B cell (primary cell): ENCODE results near the gene LY9. TPM values are rescaled to one million over a fixed set of nuclear protein-coding genes. Genes with fewer than 3 reads are reported as not detected.

ENCODE experiments used
- ATAC-seq: fragments of 200-7000 bp; cut with Tn5 transposase; one replicate; pipeline ENCODE4 v1.10.0; 2021; ENCODE audit warnings: low read depth, mild to moderate bottlenecking, moderate number of reproducible peaks, moderate library complexity
- CTCF ChIA-PET: fragments of 350-600 bp; sonication (Branson Sonifier 250); formaldehyde crosslinking; loops from one replicate; lab custom pipeline; 2021; ENCODE audit warnings: antibody characterized with exemption, inconsistent platforms; lab: Charles Lee
- POLR2A ChIA-PET: fragments of 350-600 bp; sonication (Branson Sonifier 250); formaldehyde crosslinking; loops from one replicate; lab custom pipeline; 2021; ENCODE audit warnings: antibody characterized with exemption; lab: Charles Lee
- DNase-seq: peaks from one replicate; pipeline ENCODE4 v3.0.0; 2013
- H2AFZ ChIP-seq: 2 replicates; pipeline ENCODE4 v1.6.1; 2012; ENCODE audit warnings: mild to moderate bottlenecking, low read depth, low read length; ENCODE audit not compliant: insufficient read depth, poor library complexity, severe bottlenecking
- H3K27ac ChIP-seq, 2 donors: 1 replicate in 1 of 2; 2 replicates in 1 of 2; pipeline ENCODE4 v1.5.1; 2012 to 2013; ENCODE audit warnings: low read length in 2 of 2, mild to moderate bottlenecking in 2 of 2, moderate library complexity in 1 of 2
- H3K27me3 ChIP-seq, 4 experiments: fragments of 200-600 bp in 1 of 4; sonication (generic) in 1 of 4; replicated peaks in 1 of 4; 1 replicate in 2 of 4; 2 replicates in 2 of 4; pipeline versions ENCODE4 v1.6.1 to v1.7.0; 2013 to 2016; ENCODE audit warnings: low read length in 3 of 4, mild to moderate bottlenecking in 2 of 4, mixed read lengths in 1 of 4, moderate library complexity in 1 of 4; ENCODE audit not compliant: insufficient read depth in 4 of 4, control insufficient read depth in 3 of 4; ENCODE audit errors: control extremely low read depth in 1 of 4
- H3K36me3 ChIP-seq, 2 experiments: replicated peaks in 1 of 2; 1 replicate in 1 of 2; 2 replicates in 1 of 2; pipeline versions ENCODE4 v1.6.1 to v1.7.1; 2013; ENCODE audit warnings: low read length in 1 of 2; ENCODE audit not compliant: insufficient read depth in 2 of 2, control insufficient read depth in 1 of 2; ENCODE audit errors: control extremely low read depth in 1 of 2, extremely low read depth in 1 of 2
- H3K4me1 ChIP-seq, 2 donors: fragments of 200-600 bp in 1 of 2; sonication (generic) in 1 of 2; 1 replicate in 1 of 2; 2 replicates in 1 of 2; pipeline versions ENCODE4 v1.5.1 to v1.6.1; 2013 to 2017; ENCODE audit warnings: low read length in 2 of 2; ENCODE audit not compliant: control insufficient read depth in 2 of 2, insufficient read depth in 2 of 2
- H3K4me2 ChIP-seq: replicated peaks from 2 replicates; pipeline ENCODE3; 2012; ENCODE audit warnings: mild to moderate bottlenecking, low read depth, low read length; ENCODE audit not compliant: poor library complexity, severe bottlenecking
- H3K4me3 ChIP-seq, 5 experiments: fragments of 200-600 bp in 1 of 5; sonication (generic) in 1 of 5; 1 replicate in 3 of 5; 2 replicates in 2 of 5; pipeline versions ENCODE4 v1.5.1 to v1.7.0; 2011 to 2016; ENCODE audit warnings: low read length in 4 of 5, mild to moderate bottlenecking in 4 of 5, low read depth in 2 of 5, control low read depth in 1 of 5, moderate library complexity in 1 of 5; ENCODE audit not compliant: insufficient read depth in 1 of 5; ENCODE audit errors: control extremely low read depth in 1 of 5, extremely low read depth in 1 of 5
- H3K79me2 ChIP-seq: fragments of 200-600 bp; sonication (generic); one replicate; pipeline ENCODE4 v1.6.0; 2016; ENCODE audit warnings: low read length; ENCODE audit not compliant: control insufficient read depth, insufficient read depth
- H3K9ac ChIP-seq: fragments of 200-600 bp; sonication (generic); 2 replicates; pipeline ENCODE4 v1.6.1; 2017; ENCODE audit warnings: mild to moderate bottlenecking, low read length, moderate library complexity
- H3K9me3 ChIP-seq, 3 donors: one replicate each; pipeline versions ENCODE4 v1.6.1 to v1.7.1; 2013; ENCODE audit warnings: low read length in 2 of 3; ENCODE audit not compliant: control insufficient read depth in 2 of 3, insufficient read depth in 1 of 3; ENCODE audit errors: control extremely low read depth in 1 of 3
- H4K20me1 ChIP-seq: 2 replicates; pipeline ENCODE4 v1.6.0; 2012; ENCODE audit warnings: mild to moderate bottlenecking, low read length; ENCODE audit not compliant: insufficient read depth, control insufficient read depth, poor library complexity, severe bottlenecking
- H3K27ac Mint-ChIP-seq: one replicate; pipeline ENCODE4 v1.8.0; 2021; ENCODE audit warnings: mixed read lengths
- H3K27me3 Mint-ChIP-seq: one replicate; pipeline ENCODE4 v1.8.0; 2021; ENCODE audit warnings: mixed read lengths
- H3K4me1 Mint-ChIP-seq: one replicate; pipeline ENCODE4 v1.8.0; 2021; ENCODE audit warnings: mixed read lengths
- H3K4me3 Mint-ChIP-seq: one replicate; pipeline ENCODE4 v1.8.0; 2021; ENCODE audit warnings: mixed read lengths
- H3K9me3 Mint-ChIP-seq: one replicate; pipeline ENCODE4 v1.8.0; 2022; ENCODE audit warnings: mixed read lengths; ENCODE audit not compliant: insufficient read depth
- CTCF ChIP-seq: fragments of 200-600 bp; IDR thresholded peaks from one replicate; pipeline ENCODE4 v1.8.0; 2022; ENCODE audit warnings: antibody characterized with exemption, mild to moderate bottlenecking
- EZH2 ChIP-seq: IDR thresholded peaks from 2 replicates; pipeline ENCODE4 v1.6.1; 2012; ENCODE audit warnings: borderline replicate concordance, low read depth, mild to moderate bottlenecking, moderate library complexity, low read length; ENCODE audit not compliant: insufficient read depth, poor library complexity, severe bottlenecking
- WGBS: methylation state at CpG from one replicate; pipeline ENCODE4 v1.1.5; 2013; ENCODE audit warnings: missing lambda C conversion rate; ENCODE audit not compliant: insufficient coverage; 5-methylcytosine and 5-hydroxymethylcytosine counted together
- intact Hi-C: fragments of 100-400 bp; cut with micrococcal nuclease; formaldehyde crosslinking; loops from one replicate; pipeline ENCODE4 v1.10.0; 2022
- polyA plus RNA-seq: library from polyadenylated mRNA; depleted of rRNA; stranded (reverse); fragments of >200 nt; gene quantifications from 2 replicates; pipeline ENCODE4 v1.2.3, GENCODE V29; 2012
- total RNA-seq, 2 donors: library from RNA; stranded (reverse); fragments of 120-200 nt in 1 of 2; gene quantifications; 1 replicate in 1 of 2; 2 replicates in 1 of 2; pipeline versions ENCODE4 v1.2.3 to v1.2.4, GENCODE V29; 2013 to 2022

Gene LY9
- total and polyA plus RNA-seq, 2 donors (not counting 1 experiment from before 2014, with no cell fraction given), result 252 to 365 TPM

GRCh38 chr1:160778976-160779375, 17.0 kb upstream of the LY9 start:
- 83% methylated on average over 4 of the region's 6 CpGs for WGBS
- Histone ChIP-seq H3K27ac (no peak overlapping the region), H4K20me1 (no peaks in the 10 kb centered on the region), H3K9ac (no peak overlapping the region), H2AFZ (no peak overlapping the region), H3K9me3 (no peaks in the 10 kb centered on the region), H3K4me1 (peaks cover 50 to 64% of the 10 kb centered on the region in 2 donors), H3K4me3 (no peak overlapping the region), H3K27me3 (no peaks in the 10 kb centered on the region), H3K79me2 (peaks cover 46% of the 10 kb centered on the region), H3K36me3 (no peaks in the 10 kb centered on the region), H3K4me2 (no peak overlapping the region)
- ChIA-PET POLR2A (no interaction called here), CTCF (interaction anchor here (0.7 to 11.2 kb wide), 12 partner anchors 10 to 174 kb away, joined by 3 to 150 read pairs (median 26); partner anchors contain the start of genes ITLN2 and LY9)
- Mint-ChIP-seq H3K9me3 (no peaks in the 10 kb centered on the region), H3K4me1 (peaks cover 83% of the 10 kb centered on the region), H3K27me3 (no peaks in the 10 kb centered on the region), H3K4me3 (no peak overlapping the region), H3K27ac (peak overlapping the region; percentile 63)
- peak; percentile 49 for DNase-seq
- TF ChIP-seq EZH2 (no peak), CTCF (no peak)
- intact Hi-C loops, result loop anchor here (5.0 kb wide), 1 partner anchor 33 kb away; no protein-coding TSS in a partner anchor
- no peak for ATAC-seq

GRCh38 chr1:160779626-160780397, 16.2 kb upstream of the LY9 start:
- Mint-ChIP-seq H3K9me3 (no peaks in the 10 kb centered on the region), H3K4me3 (no peak overlapping the region), H3K27me3 (no peaks in the 10 kb centered on the region), H3K4me1 (peaks cover 76% of the 10 kb centered on the region), H3K27ac (peak overlapping the region; percentile 68)
- Histone ChIP-seq H3K4me3 (no peak overlapping the region), H4K20me1 (no peaks in the 10 kb centered on the region), H3K79me2 (peaks cover 43% of the 10 kb centered on the region), H3K4me1 (peaks cover 49 to 64% of the 10 kb centered on the region in 2 donors), H3K27me3 (no peaks in the 10 kb centered on the region), H3K9ac (no peak overlapping the region), H3K9me3 (no peaks in the 10 kb centered on the region), H3K4me2 (no peak overlapping the region), H2AFZ (no peak overlapping the region), H3K27ac (no peak overlapping the region), H3K36me3 (no peaks in the 10 kb centered on the region)
- ChIA-PET CTCF (interaction anchor here (0.7 to 11.2 kb wide), 21 partner anchors 11 to 173 kb away, joined by 3 to 150 read pairs (median 4); partner anchors contain the start of genes ITLN2, LY9 and SLAMF7), POLR2A (interaction anchor here (0.9 to 1.0 kb wide), 2 partner anchors 13 to 16 kb away, joined by 3 read pairs; partner anchors contain the start of gene LY9)
- TF ChIP-seq EZH2, result no peak
- TF ChIP-seq CTCF, result peak; percentile 65
- DNase-seq (peak; percentile 55), ATAC-seq (no peak)
- intact Hi-C loops, result loop anchor here (5.0 kb wide), 1 partner anchor 32 kb away; no protein-coding TSS in a partner anchor
- WGBS, result 94% methylated on average over 17 of the region's 18 CpGs
